Ectodermal cell (in vitro differentiated cells): Measurements from ENCODE around the gene CMC1.

Source experiments
- H3K27ac ChIP-seq: 2 replicates; pipeline ENCODE4 v1.7.0; 2013; ENCODE audit warnings: mild to moderate bottlenecking, low read depth, low read length; ENCODE audit not compliant: insufficient read depth, poor library complexity, severe bottlenecking
- H3K27me3 ChIP-seq: 2 replicates; pipeline ENCODE4 v1.7.0; 2013; ENCODE audit warnings: mild to moderate bottlenecking, low read length; ENCODE audit not compliant: insufficient read depth, control insufficient read depth, poor library complexity, severe bottlenecking
- H3K36me3 ChIP-seq: one replicate; pipeline ENCODE4 v1.7.0; 2013; ENCODE audit warnings: low read length; ENCODE audit not compliant: control insufficient read depth, insufficient read depth
- H3K4me1 ChIP-seq: one replicate; pipeline ENCODE4 v1.7.0; 2013; ENCODE audit warnings: low read length; ENCODE audit not compliant: control insufficient read depth, insufficient read depth
- H3K4me3 ChIP-seq: 2 replicates; pipeline ENCODE4 v1.7.0; 2013; ENCODE audit warnings: low read depth, low read length, control low read depth; ENCODE audit not compliant: insufficient read depth
- H3K9me3 ChIP-seq: 2 replicates; pipeline ENCODE4 v1.7.0; 2013; ENCODE audit warnings: mild to moderate bottlenecking, low read length, moderate library complexity; ENCODE audit not compliant: control insufficient read depth
- WGBS, 2 experiments: methylation state at CpG; one replicate each; pipeline ENCODE4 v1.1.7; 2013; ENCODE audit warnings: missing lambda C conversion rate in 2 of 2; 5-methylcytosine and 5-hydroxymethylcytosine counted together

Gene CMC1

GRCh38 chr3:28348629-28349468 lies 107.4 kb downstream of the CMC1 start, which contains the start of the genes AZI2 and ZCWPW2:
Gene AZI2, minus strand, starts transcription at chr3:28348824. Its CDS starts 8,207 bp downstream, at chr3:28340617.
Gene ZCWPW2, plus strand, starts transcription at chr3:28348721. Its CDS starts 64,348 bp downstream, at chr3:28413069.
- H3K4me1 ChIP-seq = peaks cover 7% of the 10 kb centered on the region
- no peaks in the 10 kb centered on the region for H3K27me3 ChIP-seq
- 0 to 1% methylated on average over 83 of the region's 83 CpGs for WGBS, 2 experiments
- H3K9me3 ChIP-seq = no peaks in the 10 kb centered on the region
- no peaks in the 10 kb centered on the region for H3K36me3 ChIP-seq
- H3K27ac ChIP-seq = peak within 1 kb of the TSS; percentile 93
- H3K4me3 ChIP-seq = peak within 1 kb of the TSS; percentile 56

- Histone ChIP-seq H3K27ac (peak overlapping the region; percentile 93), H3K4me1 (peaks cover 7% of the 10 kb centered on the region), H3K27me3 (no peaks in the 10 kb centered on the region), H3K36me3 (no peaks in the 10 kb centered on the region), H3K4me3 (peak overlapping the region; percentile 56), H3K9me3 (no peaks in the 10 kb centered on the region)
- WGBS, 2 experiments = 51 to 54% methylated on average over 12 to 13 of the region's 13 CpGs
These were observed 108.1 kb downstream of the CMC1 start for GRCh38 chr3:28349469-28350000.
